Measurements from ENCODE around the gene RABGAP1L. TPM values are rescaled to one million over a fixed set of nuclear protein-coding genes. Genes with fewer than 3 reads are reported as not detected.

RABGAP1L gene
- total and polyA plus RNA-seq, 2 experiments from 2014 or later, result 9.2 to 21.4 TPM

GRCh38 chr1:174239541-174239940 is 80.2 kb downstream of the RABGAP1L start:
- no peak for TF ChIP-seq CTCF (IDR thresholded peaks at IDR 0.05; ENCODE audit: low read depth, low read length)
- H3K9me3 ChIP-seq (ENCODE audit: low read depth), result no peaks in the 10 kb centered on the region
- H3K4me3 ChIP-seq, result no peak overlapping the region
- no peaks in the 10 kb centered on the region for H3K27me3 ChIP-seq
- H3K4me1 ChIP-seq (ENCODE audit: low read depth), result peaks cover 2% of the 10 kb centered on the region
- no peak for DNase-seq (ENCODE audit: low read depth in 1 of 2, low spot score in 1 of 2)
- no peaks in the 10 kb centered on the region for H3K36me3 ChIP-seq
- H3K27ac ChIP-seq, result no peak overlapping the region

GRCh38 chr1:174242856-174243255 is 83.5 kb downstream of the RABGAP1L start:
- Histone ChIP-seq H3K27me3 (no peaks in the 10 kb centered on the region), H3K36me3 (no peaks in the 10 kb centered on the region), H3K9me3 (ENCODE audit: low read depth) (no peaks in the 10 kb centered on the region), H3K4me3 (no peak overlapping the region), H3K4me1 (ENCODE audit: low read depth) (peaks cover 2% of the 10 kb centered on the region), H3K27ac (no peak overlapping the region)
- no peak for TF ChIP-seq CTCF (IDR thresholded peaks at IDR 0.05; ENCODE audit: low read depth, low read length)
- no peak for DNase-seq (ENCODE audit: low read depth in 1 of 2, low spot score in 1 of 2)

GRCh38 chr1:174243451-174244000 is 84.2 kb downstream of the RABGAP1L start:
- DNase-seq (ENCODE audit: low read depth in 1 of 2, low spot score in 1 of 2), result no peak
- TF ChIP-seq CTCF (IDR thresholded peaks at IDR 0.05; ENCODE audit: low read depth, low read length), result no peak
- Histone ChIP-seq H3K36me3 (no peaks in the 10 kb centered on the region), H3K4me3 (no peak overlapping the region), H3K27ac (no peak overlapping the region), H3K4me1 (ENCODE audit: low read depth) (peaks cover 2% of the 10 kb centered on the region), H3K9me3 (ENCODE audit: low read depth) (no peaks in the 10 kb centered on the region), H3K27me3 (no peaks in the 10 kb centered on the region)

GRCh38 chr1:174244017-174244416 is 84.7 kb downstream of the RABGAP1L start:
- no peak for TF ChIP-seq CTCF (IDR thresholded peaks at IDR 0.05; ENCODE audit: low read depth, low read length)
- H3K4me1 ChIP-seq (ENCODE audit: low read depth), result peaks cover 2% of the 10 kb centered on the region
- no peaks in the 10 kb centered on the region for H3K36me3 ChIP-seq
- no peaks in the 10 kb centered on the region for H3K9me3 ChIP-seq (ENCODE audit: low read depth)
- no peak overlapping the region for H3K4me3 ChIP-seq
- H3K27ac ChIP-seq, result no peak overlapping the region
- no peak for DNase-seq (ENCODE audit: low read depth in 1 of 2, low spot score in 1 of 2)
- no peaks in the 10 kb centered on the region for H3K27me3 ChIP-seq

GRCh38 chr1:174247472-174247871 is 88.2 kb downstream of the RABGAP1L start:
- H3K4me3 ChIP-seq, result no peak overlapping the region
- no peak for DNase-seq (ENCODE audit: low read depth in 1 of 2, low spot score in 1 of 2)
- H3K27ac ChIP-seq, result no peak overlapping the region
- H3K36me3 ChIP-seq, result no peaks in the 10 kb centered on the region
- TF ChIP-seq CTCF (IDR thresholded peaks at IDR 0.05; ENCODE audit: low read depth, low read length), result no peak
- no peaks in the 10 kb centered on the region for H3K9me3 ChIP-seq (ENCODE audit: low read depth)
- H3K4me1 ChIP-seq (ENCODE audit: low read depth), result no peaks in the 10 kb centered on the region
- H3K27me3 ChIP-seq, result no peaks in the 10 kb centered on the region

Measured in cardiac muscle cell (in vitro differentiated cells and primary cell).